ENCODE measurements around the gene FGL2. TPM values are rescaled to one million over a fixed set of nuclear protein-coding genes. Genes with fewer than 3 reads are reported as not detected.
"Not testable (repeated sequence)": the region's sequence is repeated elsewhere in the genome, so short reads cannot be mapped to it uniquely, and the experiment has no call there.

The FGL2 gene
- total RNA-seq, 4 donors from 2014 or later, result 23.1 to 45.2 (median 33.6) TPM

DNA sequence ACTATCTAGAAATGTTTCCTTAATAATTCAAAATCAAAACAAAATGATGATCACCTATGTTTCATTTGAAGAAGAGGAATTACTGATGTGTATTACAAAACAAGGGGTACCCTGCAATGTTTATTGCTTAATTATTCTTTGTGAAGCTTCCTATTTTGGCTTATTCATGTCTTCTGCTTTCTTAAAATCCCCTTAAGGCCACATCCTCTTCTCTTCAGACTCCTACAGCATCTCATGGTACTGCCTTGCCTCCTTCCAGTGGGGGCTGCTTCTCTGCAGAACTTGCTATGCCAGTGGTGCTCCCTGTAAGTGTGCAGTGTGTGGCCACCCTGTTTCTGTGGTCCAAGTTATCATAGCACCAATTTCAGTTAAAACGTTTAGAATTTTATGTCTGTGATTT, 42.2 kb downstream of the FGL2 start:
- Histone ChIP-seq H3K4me3 (no peak overlapping the region), H3K27me3 (no peaks in the 10 kb centered on the region), H3K27ac (no peak overlapping the region), H3K9me3 (no peaks in the 10 kb centered on the region), H3K4me1 (peaks cover 0 to 5% (median 0%) of the 10 kb centered on the region in 4 donors), H3K36me3 (no peaks in the 10 kb centered on the region)
- in situ Hi-C loops (cut with MboI; ENCODE audit: low pct_ligation_motif_present in 1 of 4, low pct_unique_long_range_greater_than_20kb in 1 of 4, low sequenced_read_pairs in 3 of 4) (no loop called here), intact Hi-C loops (cut with DNase I; ENCODE audit: low total_unique reads) (no loop called here)
- TF ChIP-seq POLR2AphosphoS5 (IDR thresholded peaks at IDR 0.05) (no peak), EP300 (IDR thresholded peaks at IDR 0.05; ENCODE audit: low read depth) (no peak), POLR2A (IDR thresholded peaks at IDR 0.05) (no peak)
- TF ChIP-seq, protein P1, sequence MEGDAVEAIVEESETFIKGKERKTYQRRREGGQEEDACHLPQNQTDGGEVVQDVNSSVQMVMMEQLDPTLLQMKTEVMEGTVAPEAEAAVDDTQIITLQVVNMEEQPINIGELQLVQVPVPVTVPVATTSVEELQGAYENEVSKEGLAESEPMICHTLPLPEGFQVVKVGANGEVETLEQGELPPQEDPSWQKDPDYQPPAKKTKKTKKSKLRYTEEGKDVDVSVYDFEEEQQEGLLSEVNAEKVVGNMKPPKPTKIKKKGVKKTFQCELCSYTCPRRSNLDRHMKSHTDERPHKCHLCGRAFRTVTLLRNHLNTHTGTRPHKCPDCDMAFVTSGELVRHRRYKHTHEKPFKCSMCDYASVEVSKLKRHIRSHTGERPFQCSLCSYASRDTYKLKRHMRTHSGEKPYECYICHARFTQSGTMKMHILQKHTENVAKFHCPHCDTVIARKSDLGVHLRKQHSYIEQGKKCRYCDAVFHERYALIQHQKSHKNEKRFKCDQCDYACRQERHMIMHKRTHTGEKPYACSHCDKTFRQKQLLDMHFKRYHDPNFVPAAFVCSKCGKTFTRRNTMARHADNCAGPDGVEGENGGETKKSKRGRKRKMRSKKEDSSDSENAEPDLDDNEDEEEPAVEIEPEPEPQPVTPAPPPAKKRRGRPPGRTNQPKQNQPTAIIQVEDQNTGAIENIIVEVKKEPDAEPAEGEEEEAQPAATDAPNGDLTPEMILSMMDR (IDR thresholded peaks at IDR 0.05), result no peak
- 42 to 45% methylated on average over 1 of the region's 1 CpG for WGBS, 2 donors (ENCODE audit: low coverage in 1 of 2)
- no peak for DNase-seq

DNA sequence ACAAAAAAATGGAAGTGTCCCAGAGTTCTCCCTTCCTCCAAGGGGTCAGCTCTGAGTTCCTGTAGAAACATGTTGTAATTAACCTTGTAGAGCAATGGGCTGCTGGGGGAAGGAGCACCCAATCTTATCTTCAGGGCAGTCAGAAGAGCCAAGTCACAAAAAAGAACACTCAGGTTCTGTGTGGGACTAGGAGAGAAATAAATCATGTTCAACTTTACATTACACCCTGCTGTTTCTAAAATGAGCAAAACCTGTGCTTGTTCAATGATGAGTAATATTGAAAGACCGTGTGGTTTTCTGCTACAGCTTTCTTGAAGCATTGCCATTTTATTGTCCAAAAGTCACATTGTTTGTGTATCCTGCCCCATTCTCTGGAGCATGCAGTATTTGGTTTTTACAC, 42.6 kb downstream of the FGL2 start:
- H3K27ac ChIP-seq; H3K9me3 ChIP-seq; H3K27me3 ChIP-seq; H3K4me1 ChIP-seq; intact Hi-C loops (cut with DNase I; ENCODE audit: low total_unique reads); H3K36me3 ChIP-seq; in situ Hi-C loops (cut with MboI; ENCODE audit: low pct_ligation_motif_present in 1 of 4, low pct_unique_long_range_greater_than_20kb in 1 of 4, low sequenced_read_pairs in 3 of 4); DNase-seq; H3K4me3 ChIP-seq: not testable (repeated sequence)
- no CpG with 5 or more reads among the region's 1 CpG for WGBS, 2 donors (ENCODE audit: low coverage in 1 of 2)

DNA sequence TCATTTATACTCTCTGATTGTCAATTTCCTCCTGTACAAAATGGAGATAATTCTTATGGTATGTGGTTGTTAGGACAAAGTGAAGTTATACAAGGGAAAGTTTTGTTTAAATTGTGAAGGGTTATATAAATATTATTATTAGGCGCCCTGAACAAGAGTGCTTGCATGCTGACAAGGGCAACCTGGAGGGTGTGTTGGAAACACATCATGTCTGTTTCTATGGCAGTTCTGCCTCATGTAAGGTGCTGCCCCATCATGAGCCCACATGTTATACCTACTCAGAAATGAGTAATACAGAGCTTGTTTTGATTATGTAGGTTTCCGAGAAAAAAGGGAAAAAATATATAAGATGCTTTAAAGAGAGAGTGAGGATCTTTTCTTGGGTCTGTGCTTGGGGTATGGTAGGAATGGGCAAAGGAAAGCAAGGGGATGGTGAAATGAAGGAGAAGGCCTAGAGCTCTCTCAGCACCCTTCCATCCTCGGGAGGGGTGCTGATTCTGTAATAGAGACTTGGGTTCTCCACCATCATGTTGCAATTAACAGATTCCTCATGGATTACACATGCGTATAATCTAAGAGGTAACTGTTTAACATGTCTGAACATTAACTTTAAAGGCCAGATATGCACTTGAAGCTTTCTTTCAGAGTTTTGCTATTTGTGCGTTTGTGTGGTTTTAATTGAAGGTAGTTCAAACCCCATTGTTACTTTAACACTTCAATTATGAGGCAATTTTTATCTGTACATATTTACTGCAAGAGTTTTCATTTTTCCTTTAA, 43.8 kb downstream of the FGL2 start:
- H3K9me3 ChIP-seq; H3K27me3 ChIP-seq; H3K36me3 ChIP-seq; H3K4me1 ChIP-seq; intact Hi-C loops (cut with DNase I; ENCODE audit: low total_unique reads); H3K27ac ChIP-seq; in situ Hi-C loops (cut with MboI; ENCODE audit: low pct_ligation_motif_present in 1 of 4, low pct_unique_long_range_greater_than_20kb in 1 of 4, low sequenced_read_pairs in 3 of 4); DNase-seq; H3K4me3 ChIP-seq: not testable (repeated sequence)
- 68 to 78% methylated on average over 2 to 5 of the region's 5 CpGs for WGBS, 2 donors (ENCODE audit: low coverage in 1 of 2)

DNA sequence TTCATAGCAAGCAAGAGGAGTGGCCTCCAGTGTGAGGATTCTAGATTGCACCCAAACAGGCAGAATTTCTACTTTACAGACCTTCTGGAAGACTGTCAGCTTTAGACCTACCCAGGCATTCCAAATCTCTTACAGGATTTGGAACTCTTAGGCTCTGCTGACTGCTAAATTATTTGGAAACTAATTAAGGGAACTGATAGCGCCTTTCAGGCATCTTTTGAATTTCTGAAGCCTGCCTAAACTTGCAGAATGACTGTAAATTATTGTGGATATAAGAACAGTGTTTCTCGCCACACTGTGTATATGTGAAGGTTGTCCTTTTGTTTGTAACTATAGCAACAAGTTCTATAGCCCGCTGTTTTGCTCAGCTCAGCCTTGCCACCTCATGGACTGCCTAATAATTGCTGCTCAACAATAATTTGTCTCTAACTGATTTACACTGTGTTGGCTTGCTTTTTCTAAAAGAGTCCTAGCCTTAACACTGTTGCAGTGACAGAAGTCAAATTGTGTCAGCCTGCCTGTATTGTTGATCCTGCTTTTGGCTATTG, 44.6 kb downstream of the FGL2 start:
- H3K36me3 ChIP-seq; H3K4me3 ChIP-seq; H3K27ac ChIP-seq; H3K27me3 ChIP-seq; in situ Hi-C loops (cut with MboI; ENCODE audit: low pct_ligation_motif_present in 1 of 4, low pct_unique_long_range_greater_than_20kb in 1 of 4, low sequenced_read_pairs in 3 of 4); intact Hi-C loops (cut with DNase I; ENCODE audit: low total_unique reads); H3K4me1 ChIP-seq; H3K9me3 ChIP-seq; DNase-seq: not testable (repeated sequence)
- WGBS, 2 donors (ENCODE audit: low coverage in 1 of 2), result 47 to 60% methylated on average over 1 to 3 of the region's 3 CpGs

DNA sequence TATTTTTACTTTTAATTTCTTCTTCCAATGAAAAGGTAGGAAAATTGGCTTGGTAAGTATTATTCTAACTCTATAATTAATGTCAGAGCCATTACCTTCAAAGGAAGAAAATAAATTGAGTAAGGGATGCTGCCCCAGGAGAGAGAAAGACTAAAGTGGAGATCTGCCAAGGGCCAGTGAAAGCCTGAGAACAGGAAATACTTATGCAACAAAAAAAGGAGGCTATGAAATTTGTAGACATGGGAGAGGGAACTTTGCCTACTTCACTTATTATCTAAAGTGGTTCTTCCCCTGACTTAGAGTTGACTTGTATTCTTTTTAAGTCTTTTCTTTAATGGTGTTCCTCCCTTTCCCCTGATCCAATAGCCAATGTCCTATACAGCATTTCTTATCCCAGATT, 47.4 kb downstream of the FGL2 start:
- H3K36me3 ChIP-seq; H3K27ac ChIP-seq; in situ Hi-C loops (cut with MboI; ENCODE audit: low pct_ligation_motif_present in 1 of 4, low pct_unique_long_range_greater_than_20kb in 1 of 4, low sequenced_read_pairs in 3 of 4); H3K9me3 ChIP-seq; DNase-seq; intact Hi-C loops (cut with DNase I; ENCODE audit: low total_unique reads); H3K4me1 ChIP-seq; H3K27me3 ChIP-seq; H3K4me3 ChIP-seq: not testable (repeated sequence)

Other genes starting within 250 kb of the FGL2 start
- gene SPDYE17, start 167.5 kb downstream of the FGL2 start, total RNA-seq, result not detected
- gene SPDYE18, start 137.3 kb downstream of the FGL2 start, total RNA-seq, result 1 to 10 TPM in 1 of 4 donors, under 1 TPM in 1, not detected in 2; 0.55 to 1.3 TPM
- gene CCDC146, start 77.2 kb downstream of the FGL2 start, total RNA-seq, result 10 to 100 TPM in 3 of 4 donors, 1 to 10 TPM in 1; 7.9 to 37.4 (median 26.5) TPM
- gene GSAP, start 216.5 kb upstream of the FGL2 start, total RNA-seq, result 10 to 100 TPM in 3 of 4 donors, 1 to 10 TPM in 1; 5.0 to 25.2 (median 15.5) TPM

All from transverse colon (tissue), 4 donors.